Activated naive CD8-positive, alpha-beta T cell treated with anti-CD3 and anti-CD28 coated beads, Interleukin-2, amount 50 U/mL, for 16 hours (primary cell): ENCODE results near the gene RRAGD.
"Not testable (repeated sequence)": the region's sequence is repeated elsewhere in the genome, so short reads cannot be mapped to it uniquely, and the experiment has no call there.

ENCODE experiments used
- DNase-seq: peaks from one replicate; pipeline ENCODE4 v3.0.0-alpha.2; 2020; ENCODE audit warnings: low read depth, low spot score

Gene RRAGD

DNA sequence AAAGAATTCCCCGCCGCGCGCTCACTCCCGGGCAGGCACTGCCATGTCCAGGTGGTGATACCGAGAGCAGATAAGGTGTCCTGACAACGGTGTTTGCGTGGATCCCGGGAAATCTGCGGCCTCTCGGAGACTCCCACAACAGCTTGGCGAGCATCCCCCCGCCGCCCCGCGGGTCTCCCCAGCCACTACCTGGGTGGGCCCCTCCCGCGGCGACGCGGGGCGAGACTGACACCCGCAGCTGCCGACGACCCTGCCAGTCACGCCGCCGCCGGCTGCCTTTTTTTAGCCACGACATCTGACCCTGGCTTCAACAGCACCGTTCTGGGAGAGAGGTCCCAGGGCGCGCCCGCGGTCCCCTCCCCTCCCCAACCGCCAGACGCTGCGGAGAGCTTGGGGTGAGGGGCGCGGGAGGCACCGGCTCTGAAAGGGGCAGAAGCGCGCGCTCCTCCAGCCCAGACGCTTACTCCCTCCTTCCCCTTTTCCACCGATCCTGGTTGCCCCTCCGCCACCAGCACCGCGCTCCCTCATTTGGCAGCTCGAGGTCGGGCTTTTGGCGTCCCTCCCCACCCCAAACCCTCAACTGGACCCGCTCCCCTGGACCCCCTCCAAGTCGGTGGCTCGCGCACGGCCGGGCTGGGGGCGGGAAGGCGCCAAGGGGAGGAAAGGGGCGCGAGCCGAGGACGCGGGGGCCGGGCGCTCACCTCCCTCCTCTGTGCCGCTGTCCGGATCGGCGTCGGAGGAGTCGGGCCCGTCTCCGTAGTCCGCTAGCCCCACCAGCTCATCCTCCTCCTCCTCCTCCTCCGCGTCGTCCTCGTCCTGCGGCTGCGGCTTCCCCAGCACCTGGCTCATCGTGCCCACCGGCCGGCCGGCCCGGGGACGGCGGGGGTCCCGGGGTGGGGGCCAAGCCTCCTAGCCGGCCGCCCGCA lies 665 bp downstream of the RRAGD start:
- no peak for DNase-seq

- DNase-seq = no peak
These were observed 1.3 kb downstream of the RRAGD start for GRCh38 chr6:89410788-89411144.

DNA sequence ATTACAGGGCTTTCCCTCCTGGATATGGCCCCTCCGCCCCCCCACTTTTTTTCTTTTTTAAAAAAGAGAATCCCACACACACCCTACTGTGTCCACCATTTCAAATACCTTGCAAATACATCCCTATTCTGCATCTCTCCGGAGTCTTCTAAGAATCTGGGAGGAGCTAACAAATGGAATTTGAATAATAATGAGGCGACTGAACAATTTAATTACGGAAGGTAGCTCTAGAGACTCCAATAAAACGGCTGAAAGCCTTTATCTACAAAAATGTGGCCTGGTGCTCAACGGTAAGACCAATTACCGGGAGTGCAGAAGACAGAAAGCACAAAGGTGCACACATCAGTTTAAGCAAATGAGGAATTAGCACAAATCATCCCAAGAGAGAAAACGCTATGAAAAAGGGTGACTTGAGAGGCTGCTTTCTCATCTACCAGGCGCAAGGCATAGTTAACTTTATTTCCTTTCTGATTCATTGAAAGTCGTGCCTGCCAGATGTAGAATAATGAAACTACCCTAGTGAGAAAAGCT lies 1.8 kb downstream of the RRAGD start:
- no peak for DNase-seq

- DNase-seq = no peak
These were observed 2.5 kb downstream of the RRAGD start for GRCh38 chr6:89409461-89410035.

DNA sequence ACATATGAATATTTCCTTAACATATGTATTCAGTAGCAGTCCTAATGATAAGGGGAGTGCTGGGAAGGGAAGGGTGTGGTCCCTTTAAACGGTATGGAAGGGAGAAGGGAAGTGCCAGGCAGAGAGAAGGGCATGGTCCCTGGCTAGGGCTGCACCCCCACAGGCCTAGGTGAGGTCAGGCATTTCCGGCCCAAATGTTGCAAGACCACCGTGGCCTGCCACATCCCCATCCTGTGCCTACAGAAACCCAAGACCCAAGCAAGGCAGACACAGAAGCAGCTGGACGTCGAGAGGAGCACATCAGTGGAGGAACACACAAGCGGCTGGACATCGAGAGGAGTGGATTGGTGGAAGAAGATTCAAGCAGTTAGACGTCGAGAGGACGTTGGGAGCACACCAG lies 5.9 kb downstream of the RRAGD start:
- DNase-seq = no peak

GRCh38 chr6:89404512-89404911 lies 7.6 kb downstream of the RRAGD start:
- DNase-seq = no peak

DNA sequence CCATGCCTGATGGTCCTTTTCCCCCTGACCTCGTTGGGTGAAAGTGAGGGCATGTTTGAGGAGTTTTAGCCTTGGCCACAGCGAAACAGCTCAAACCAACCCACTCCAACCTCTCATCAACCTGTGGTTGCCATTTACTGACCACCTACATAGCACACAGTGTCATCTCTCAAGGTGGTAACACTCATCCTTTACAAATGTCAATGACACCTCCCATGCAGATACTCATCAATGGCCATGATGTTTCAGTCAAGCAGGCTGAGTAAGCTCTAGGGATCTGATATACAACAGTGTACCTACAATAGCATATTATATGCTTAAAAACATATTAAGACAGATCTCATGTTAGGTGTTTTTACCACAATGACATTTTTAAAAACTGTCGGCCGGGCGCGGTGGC lies 9.3 kb downstream of the RRAGD start:
- DNase-seq = no peak

GRCh38 chr6:89400912-89401399 lies 11.1 kb downstream of the RRAGD start:
- DNase-seq = no peak

GRCh38 chr6:89400050-89400449 lies 12.0 kb downstream of the RRAGD start:
- no peak for DNase-seq

- DNase-seq = no peak
These were observed 13.1 kb downstream of the RRAGD start for GRCh38 chr6:89398762-89399525.

DNA sequence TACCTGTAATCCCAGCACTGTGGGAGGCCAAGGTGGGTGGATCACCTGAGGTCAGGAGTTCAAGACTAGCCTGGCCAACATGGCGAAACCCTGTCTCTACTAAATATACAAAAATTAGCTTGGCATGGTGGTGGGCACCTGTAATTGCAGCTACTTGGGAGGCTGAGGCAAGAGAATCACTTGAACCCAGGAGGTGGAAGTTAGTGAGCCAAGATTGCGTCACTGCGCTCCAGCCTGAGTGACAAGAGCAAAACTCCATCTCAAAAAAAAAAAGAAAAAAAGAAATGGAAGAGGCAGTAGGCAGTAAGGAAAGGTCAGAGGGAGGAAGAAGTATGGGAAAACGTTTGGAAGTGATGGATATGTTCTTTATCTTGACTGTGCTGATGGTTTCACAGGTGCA lies 14.2 kb downstream of the RRAGD start:
- not testable (repeated sequence) for DNase-seq

- DNase-seq = no peak
These were observed 18.4 kb downstream of the RRAGD start for GRCh38 chr6:89393659-89394058.

GRCh38 chr6:89392823-89393222 lies 19.2 kb downstream of the RRAGD start:
- DNase-seq = no peak

DNA sequence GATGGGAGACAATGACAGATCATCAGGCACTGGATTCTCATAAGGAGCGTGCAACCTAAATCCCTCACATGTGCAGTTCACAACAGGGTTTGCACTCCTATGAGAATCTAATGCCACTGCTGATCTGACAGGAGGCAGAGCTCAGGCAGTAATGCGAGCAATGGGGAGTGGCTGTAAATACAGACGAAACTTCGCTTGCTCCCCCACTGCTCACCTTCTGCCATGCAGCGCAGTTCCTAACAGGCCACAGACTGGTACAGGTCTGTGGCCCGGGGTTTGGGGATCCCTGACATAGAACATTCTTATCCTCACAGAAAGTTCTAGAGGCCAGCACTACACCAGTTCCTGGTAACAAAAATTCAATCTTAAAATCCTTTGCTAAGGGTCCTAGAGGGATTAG lies 23.2 kb downstream of the RRAGD start:
- DNase-seq = no peak

DNA sequence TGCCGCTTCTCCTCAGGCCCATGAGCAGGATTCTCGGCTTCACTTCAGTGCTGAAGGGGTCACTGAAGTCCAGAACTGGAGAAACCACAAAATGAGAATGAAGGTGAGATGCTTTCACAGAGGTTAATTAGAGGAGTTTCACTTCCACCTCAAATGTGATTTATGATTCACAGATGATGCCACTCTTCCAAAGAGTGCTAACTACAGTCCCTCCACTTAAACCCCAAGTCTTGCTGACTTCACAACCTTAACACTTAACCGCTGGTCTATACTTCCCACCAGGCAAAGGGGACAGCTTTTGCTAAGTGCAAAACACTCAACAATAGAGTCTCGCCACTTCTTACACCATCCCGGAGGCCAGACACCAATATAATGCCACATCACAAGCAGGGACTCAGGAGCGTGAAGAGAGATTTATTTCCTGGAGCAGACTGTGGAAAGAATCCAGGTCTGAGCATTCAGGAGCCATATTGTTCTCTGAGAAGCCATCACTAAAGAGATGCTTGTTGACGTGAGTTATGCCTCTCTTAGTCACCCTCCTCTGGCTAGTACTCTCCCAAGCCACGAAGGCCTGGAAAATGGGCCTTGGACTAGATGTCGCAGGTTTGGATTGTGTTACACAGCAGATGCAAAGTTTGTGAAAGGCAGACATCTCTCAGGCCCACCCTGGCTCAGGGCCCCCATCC lies 24.4 kb downstream of the RRAGD start:
- DNase-seq = no peak

DNA sequence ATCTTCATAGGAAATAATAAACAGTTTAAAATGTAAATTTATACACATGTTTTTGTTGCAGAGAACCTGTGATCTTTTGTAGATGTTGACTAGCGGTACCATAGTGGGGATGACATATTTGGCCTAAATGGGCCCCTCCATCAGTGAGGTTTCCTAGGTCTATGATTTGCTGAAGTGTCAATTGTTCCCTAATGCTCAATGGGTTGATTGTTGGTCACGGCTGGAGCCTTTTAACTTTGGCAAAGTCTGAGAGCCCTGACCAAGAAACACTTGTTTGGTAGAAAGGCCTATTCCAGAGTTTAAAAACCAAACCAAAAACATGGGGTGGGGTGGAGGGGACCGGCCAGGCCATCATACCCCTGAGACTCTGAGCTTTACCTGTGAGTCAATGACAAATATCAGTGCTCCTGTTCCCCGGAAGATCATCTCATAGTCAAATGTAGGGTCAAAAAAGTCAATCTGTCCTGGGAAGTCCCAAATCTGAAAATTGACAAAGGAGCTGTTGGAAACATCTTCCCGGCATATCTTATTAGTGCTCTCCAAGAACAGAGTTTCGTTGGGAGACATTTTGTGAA lies 25.1 kb downstream of the RRAGD start:
- no peak for DNase-seq

GRCh38 chr6:89385846-89386245 lies 26.2 kb downstream of the RRAGD start:
- no peak for DNase-seq

- DNase-seq = no peak
These were observed 26.9 kb downstream of the RRAGD start for GRCh38 chr6:89385156-89385667.

DNA sequence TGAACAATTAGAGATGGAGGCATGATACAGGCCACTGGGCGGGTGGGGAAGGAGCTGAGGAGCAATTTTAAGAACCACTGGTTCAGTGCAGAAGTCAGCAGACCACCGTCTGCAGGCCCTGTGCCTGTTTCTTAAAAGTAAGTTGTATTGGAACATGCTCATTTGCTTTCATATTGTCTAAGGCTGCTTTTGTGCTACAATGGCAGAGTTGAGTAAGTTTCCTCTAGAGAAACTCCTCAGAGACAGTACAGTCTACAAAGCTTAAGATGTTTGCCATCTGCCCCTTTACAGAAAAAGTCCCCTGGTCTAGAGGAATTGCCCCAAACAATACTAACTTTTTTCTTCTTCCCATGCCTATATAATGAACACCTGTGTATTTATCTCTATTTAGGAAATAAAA lies 31.0 kb downstream of the RRAGD start:
- DNase-seq = no peak

DNA sequence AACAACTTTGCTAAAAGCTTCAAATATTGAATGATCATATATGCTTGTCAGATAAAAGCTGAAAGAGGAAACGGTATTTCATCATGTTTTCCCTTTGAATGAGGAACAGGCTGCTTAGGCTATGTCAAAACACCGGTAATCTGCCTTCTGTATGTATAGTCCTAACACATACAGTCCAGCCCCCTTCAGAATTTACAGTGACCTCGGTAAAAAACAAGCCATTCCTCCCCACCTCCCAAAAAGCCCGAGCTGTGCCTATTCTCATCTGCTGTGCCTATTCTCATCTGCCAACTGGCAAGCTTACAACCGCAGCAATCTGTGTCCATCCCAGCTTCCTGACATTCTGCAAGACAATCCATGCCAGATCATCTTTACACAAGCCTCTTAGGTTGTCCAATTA lies 32.8 kb downstream of the RRAGD start:
- no peak for DNase-seq

DNA sequence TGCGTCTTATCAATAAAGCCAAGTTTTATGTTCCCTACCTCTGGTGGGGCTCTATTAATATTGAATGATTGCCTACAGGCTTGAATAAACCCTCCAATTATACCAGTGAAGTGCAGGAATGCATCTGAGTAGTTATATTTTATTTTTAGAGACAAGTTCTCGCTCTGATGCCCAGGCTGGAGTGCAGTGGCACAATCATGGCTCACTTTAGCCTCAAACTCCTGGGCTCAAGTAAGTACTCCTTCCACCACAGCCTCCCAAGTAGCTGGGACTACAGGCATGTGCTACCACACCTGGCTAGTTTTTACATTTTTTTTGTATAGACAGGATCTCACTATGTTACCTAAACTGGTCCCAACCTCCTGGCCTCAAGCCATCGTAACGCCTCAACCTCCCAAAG lies 33.4 kb downstream of the RRAGD start:
- DNase-seq = no peak
